HepG2 (cell line): ENCODE data around the gene PRELID2. TPM values are rescaled to one million over a fixed set of nuclear protein-coding genes. Genes with fewer than 3 reads are reported as not detected.

Source experiments
- FOXA1 ChIP-seq, 2 experiments: fragments of 450-650 bp in 1 of 2; sonication (generic) in 1 of 2; formaldehyde crosslinking in 1 of 2; IDR thresholded peaks; 2 replicates each; pipeline versions ENCODE4 v1.4.0 to v1.6.1; 2016 to 2020; ENCODE audit warnings: missing genetic modification reagents in 1 of 2
- HNF4G ChIP-seq, 2 experiments: sonication (generic) in 1 of 2; formaldehyde crosslinking in 1 of 2; IDR thresholded peaks; 2 replicates each; pipeline versions ENCODE4 v1.4.0 to v1.6.1; 2011 to 2020; ENCODE audit warnings: borderline replicate concordance in 2 of 2, low read depth in 2 of 2, mild to moderate bottlenecking in 2 of 2, low read length in 1 of 2, missing genetic modification reagents in 1 of 2, moderate library complexity in 1 of 2
- NRL ChIP-seq: sonication (generic); formaldehyde crosslinking; IDR thresholded peaks from 2 replicates; pipeline ENCODE4 v1.5.0; 2020; ENCODE audit warnings: missing genetic modification reagents, mild to moderate bottlenecking, moderate library complexity, borderline replicate concordance
- PBX2 ChIP-seq: IDR thresholded peaks from 2 replicates; pipeline ENCODE4 v1.6.1; 2016; ENCODE audit warnings: control low read depth
- PRDM10 ChIP-seq: sonication (generic); formaldehyde crosslinking; IDR thresholded peaks from 2 replicates; pipeline ENCODE4 v1.4.0; 2020; ENCODE audit warnings: low read depth, missing genetic modification reagents
- SRSF1 ChIP-seq: fragments of 200-400 bp; formaldehyde crosslinking; optimal IDR thresholded peaks from 2 replicates; pipeline ENCODE3; 2017; ENCODE audit warnings: mild to moderate bottlenecking, low read depth, low read length, moderate library complexity
- USF2 ChIP-seq, 2 experiments: sonication (generic) in 1 of 2; formaldehyde crosslinking in 1 of 2; IDR thresholded peaks; 2 replicates each; pipeline versions ENCODE4 v1.5.1 to v1.6.1; 2011 to 2020; ENCODE audit warnings: borderline replicate concordance in 1 of 2, low read depth in 1 of 2, low read length in 1 of 2, mild to moderate bottlenecking in 1 of 2, missing genetic modification reagents in 1 of 2, moderate library complexity in 1 of 2
- ZNF18 ChIP-seq: sonication (generic); formaldehyde crosslinking; IDR thresholded peaks from 2 replicates; pipeline ENCODE4 v1.8.0; 2022; ENCODE audit warnings: mild to moderate bottlenecking, missing genetic modification reagents; ENCODE audit not compliant: insufficient replicate concordance
- ZNF747 ChIP-seq: sonication (generic); formaldehyde crosslinking; IDR thresholded peaks from 2 replicates; pipeline ENCODE4 v1.8.1; 2023; ENCODE audit warnings: missing genetic modification reagents, mild to moderate bottlenecking, borderline replicate concordance
- polyA plus RNA-seq, 8 experiments: library from polyadenylated mRNA; depleted of rRNA in 3 of 8; stranded (reverse) in 7 of 8; unstranded in 1 of 8; fragments of >200 nt; fragmentation: Illumina TruSeq in 4 of 8; extraction: Trizol in 4 of 8; gene quantifications; 2 replicates each; pipeline versions ENCODE4 v1.2.1 to v1.2.3, GENCODE V29; 2011 to 2016; ENCODE audit warnings: low read depth in 4 of 8, missing spikeins in 1 of 8, mixed read lengths in 1 of 8; ENCODE audit not compliant: insufficient read depth in 1 of 8
- total RNA-seq, 5 experiments: library from RNA; depleted of rRNA; stranded (reverse); fragments of >200 nt; fragmentation: Illumina TruSeq; extraction: Trizol; gene quantifications; 2 replicates each; pipeline ENCODE4 v1.2.3, GENCODE V29; 2016; ENCODE audit warnings: low read depth in 1 of 5

PRELID2 gene
- total and polyA plus RNA-seq, 2 of the 13 experiments (the other 11 are each of a cell fraction or from before 2014, with no cell fraction given) = 10.0 to 22.9 TPM

- TF ChIP-seq PBX2 (CRISPR knock-in tag) = no peak
- no peak for TF ChIP-seq PRDM10 (CRISPR knock-in tag)
- no peak for TF ChIP-seq FOXA1 (IDR thresholded peaks at IDR 0.05)
- TF ChIP-seq FOXA1 (CRISPR knock-in tag; IDR thresholded peaks at IDR 0.05) = 0 out of 2 replicates have a peak, but pooled peaks have one; percentile 15
- no peak for TF ChIP-seq HNF4G (IDR thresholded peaks at IDR 0.05; ENCODE audit: borderline replicate concordance, low read depth, low read length)
- peak; percentile 57; the same call in 1 of the 2 replicates for TF ChIP-seq HNF4G (CRISPR knock-in tag; IDR thresholded peaks at IDR 0.05; ENCODE audit: borderline replicate concordance, low read depth)
- no peak for TF ChIP-seq USF2 (IDR thresholded peaks at IDR 0.05; ENCODE audit: low read depth, low read length)
- no peak for TF ChIP-seq USF2 (CRISPR knock-in tag; IDR thresholded peaks at IDR 0.05; ENCODE audit: borderline replicate concordance)
- TF ChIP-seq ZNF18 (CRISPR knock-in tag) = peak; percentile 58
- TF ChIP-seq ZNF747 (CRISPR knock-in tag) = peak; percentile 84
- TF ChIP-seq SRSF1 = peak; percentile 65
- TF ChIP-seq NRL = peak; percentile 65; the same call in 1 of the 2 replicates
Observed at GRCh38 chr5:145834917-145835847, at the start of gene PRELID2 (continued).
